ENCODE data around the gene GALNT14.

GRCh38 chr2:31008561-31009114 is 129.6 kb downstream of the GALNT14 start:
- TF ChIP-seq BCLAF1 (IDR thresholded peaks at IDR 0.05) (no peak), RB1 (IDR thresholded peaks at IDR 0.05; ENCODE audit: borderline replicate concordance) (no peak), CTCF (IDR thresholded peaks at IDR 0.05 in 2 of 3, conservative IDR thresholded peaks at IDR 0.05 in 1 of 3; ENCODE audit: control insufficient read depth in 2 of 3, extremely low read depth in 1 of 3, insufficient read depth in 1 of 3, low read depth in 3 of 3, low read length in 3 of 3) (no peak), EZH2 (IDR thresholded peaks at IDR 0.05; ENCODE audit: borderline replicate concordance, control insufficient read depth, low read depth, low read length) (no peak)
